Measurements from ENCODE around the gene IMPG2.

IMPG2 gene

GRCh38 chr3:101200461-101200860 is 119.9 kb downstream of the IMPG2 start:
- DNase-seq (ENCODE audit: low read depth, low spot score) = no peak
- H3K4me3 ChIP-seq (ENCODE audit: low read length) = no peak overlapping the region

GRCh38 chr3:101195951-101196713 is 124.2 kb downstream of the IMPG2 start:
- DNase-seq (ENCODE audit: low read depth, low spot score) = peak; percentile 18
- no peak overlapping the region for H3K4me3 ChIP-seq (ENCODE audit: low read length)

GRCh38 chr3:101194392-101194791 is 126.0 kb downstream of the IMPG2 start:
- H3K4me3 ChIP-seq (ENCODE audit: low read length) = no peak overlapping the region
- no peak for DNase-seq (ENCODE audit: low read depth, low spot score)

GRCh38 chr3:101193957-101194356 is 126.4 kb downstream of the IMPG2 start:
- H3K4me3 ChIP-seq (ENCODE audit: low read length) = no peak overlapping the region
- no peak for DNase-seq (ENCODE audit: low read depth, low spot score)

GRCh38 chr3:101189796-101190195 is 130.6 kb downstream of the IMPG2 start:
- DNase-seq (ENCODE audit: low read depth, low spot score) = no peak
- H3K4me3 ChIP-seq (ENCODE audit: low read length) = no peak overlapping the region

GRCh38 chr3:101189176-101189575 is 131.2 kb downstream of the IMPG2 start:
- DNase-seq (ENCODE audit: low read depth, low spot score) = no peak

GRCh38 chr3:101185341-101185740 is 135.0 kb downstream of the IMPG2 start:
- H3K4me3 ChIP-seq (ENCODE audit: low read length) = no peak overlapping the region
- no peak for DNase-seq (ENCODE audit: low read depth, low spot score)

More at GRCh38 chr3:101189176-101189575, 131.2 kb downstream of the IMPG2 start:
- no peak overlapping the region for H3K4me3 ChIP-seq (ENCODE audit: low read length)

GRCh38 chr3:101184111-101184510 is 136.3 kb downstream of the IMPG2 start:
- DNase-seq (ENCODE audit: low read depth, low spot score) = no peak
- H3K4me3 ChIP-seq (ENCODE audit: low read length) = no peak overlapping the region

- no peak overlapping the region for H3K4me3 ChIP-seq (ENCODE audit: low read length)
- no peak for DNase-seq (ENCODE audit: low read depth, low spot score)
Observed at GRCh38 chr3:101183151-101183550, 137.2 kb downstream of the IMPG2 start.

GRCh38 chr3:101182734-101183133 is 137.6 kb downstream of the IMPG2 start:
- no peak for DNase-seq (ENCODE audit: low read depth, low spot score)
- H3K4me3 ChIP-seq (ENCODE audit: low read length) = no peak overlapping the region

- no peak overlapping the region for H3K4me3 ChIP-seq (ENCODE audit: low read length)
- DNase-seq (ENCODE audit: low read depth, low spot score) = no peak
Observed at GRCh38 chr3:101181801-101182200, 138.6 kb downstream of the IMPG2 start.

- no peak for DNase-seq (ENCODE audit: low read depth, low spot score)
- H3K4me3 ChIP-seq (ENCODE audit: low read length) = no peak overlapping the region
Observed at GRCh38 chr3:101179637-101180036, 140.7 kb downstream of the IMPG2 start.

GRCh38 chr3:101177577-101177976 is 142.8 kb downstream of the IMPG2 start:
- DNase-seq (ENCODE audit: low read depth, low spot score) = no peak

More at GRCh38 chr3:101177577-101177976, 142.8 kb downstream of the IMPG2 start:
- no peak overlapping the region for H3K4me3 ChIP-seq (ENCODE audit: low read length)
